Chondrocyte (in vitro differentiated cells): ENCODE data around the gene SEMA5A. TPM values are rescaled to one million over a fixed set of nuclear protein-coding genes. Genes with fewer than 3 reads are reported as not detected.
A peak's percentile ranks its signal among the peaks of the same experiment; 100 is the strongest.

Experiments
- DNase-seq: peaks from one replicate; pipeline ENCODE4 v3.0.0; 2021; ENCODE audit warnings: mixed read lengths, low spot score
- H3K27ac Mint-ChIP-seq: one replicate; pipeline ENCODE4 v1.8.0; 2021; ENCODE audit warnings: mild to moderate bottlenecking, moderate library complexity, mixed read lengths; ENCODE audit not compliant: unreplicated experiment
- H3K27me3 Mint-ChIP-seq: 2 replicates; pipeline ENCODE4 v1.8.0; 2021; ENCODE audit warnings: low read depth, mixed read lengths
- H3K36me3 Mint-ChIP-seq: 2 replicates; pipeline ENCODE4 v1.8.0; 2021; ENCODE audit warnings: low read depth, mixed read lengths
- H3K4me1 Mint-ChIP-seq: 2 replicates; pipeline ENCODE4 v1.8.0; 2021; ENCODE audit warnings: low read depth, mild to moderate bottlenecking, mixed read lengths
- H3K4me3 Mint-ChIP-seq: one replicate; pipeline ENCODE4 v1.8.0; 2021; ENCODE audit warnings: mild to moderate bottlenecking, moderate library complexity, mixed read lengths; ENCODE audit not compliant: unreplicated experiment
- H3K9me3 Mint-ChIP-seq: 2 replicates; pipeline ENCODE4 v1.8.0; 2021; ENCODE audit warnings: low read depth, mixed read lengths
- total RNA-seq: library from RNA; stranded (reverse); gene quantifications from 3 replicates; pipeline ENCODE4 v1.2.1, GENCODE V29; 2021
- TF ChIP-seq, protein P1 (sequence below): fragments of 200-600 bp; sonication (generic); IDR thresholded peaks from 2 replicates; pipeline ENCODE4 v1.5.0; 2021; ENCODE audit warnings: antibody characterized with exemption, mild to moderate bottlenecking, moderate library complexity

The SEMA5A gene
- total RNA-seq, 1 donor from 2014 or later: 249 TPM

DNA sequence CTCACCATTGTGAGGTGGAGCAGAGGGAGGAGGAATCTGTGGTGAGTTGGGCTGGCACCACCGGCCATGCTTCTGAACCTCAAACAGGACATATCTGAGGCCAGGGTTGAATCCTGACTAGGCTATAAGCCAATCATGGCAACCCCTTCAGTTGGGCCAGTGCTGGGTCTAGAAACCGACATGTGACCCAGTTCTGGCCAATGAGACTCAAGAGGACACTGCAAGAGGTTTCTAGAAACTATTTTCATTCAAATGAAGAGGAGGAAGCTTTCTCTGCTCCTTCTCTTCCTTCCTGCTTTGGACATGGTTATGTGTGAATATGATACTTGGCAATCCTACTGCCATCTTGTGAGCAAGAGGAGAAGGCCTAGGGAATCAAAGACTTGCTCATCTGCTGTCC is 417.7 kb downstream of the SEMA5A start:
- H3K27me3 Mint-ChIP-seq: no peaks in the 10 kb centered on the region
- no peak overlapping the region for H3K27ac Mint-ChIP-seq
- TF ChIP-seq, protein P1, sequence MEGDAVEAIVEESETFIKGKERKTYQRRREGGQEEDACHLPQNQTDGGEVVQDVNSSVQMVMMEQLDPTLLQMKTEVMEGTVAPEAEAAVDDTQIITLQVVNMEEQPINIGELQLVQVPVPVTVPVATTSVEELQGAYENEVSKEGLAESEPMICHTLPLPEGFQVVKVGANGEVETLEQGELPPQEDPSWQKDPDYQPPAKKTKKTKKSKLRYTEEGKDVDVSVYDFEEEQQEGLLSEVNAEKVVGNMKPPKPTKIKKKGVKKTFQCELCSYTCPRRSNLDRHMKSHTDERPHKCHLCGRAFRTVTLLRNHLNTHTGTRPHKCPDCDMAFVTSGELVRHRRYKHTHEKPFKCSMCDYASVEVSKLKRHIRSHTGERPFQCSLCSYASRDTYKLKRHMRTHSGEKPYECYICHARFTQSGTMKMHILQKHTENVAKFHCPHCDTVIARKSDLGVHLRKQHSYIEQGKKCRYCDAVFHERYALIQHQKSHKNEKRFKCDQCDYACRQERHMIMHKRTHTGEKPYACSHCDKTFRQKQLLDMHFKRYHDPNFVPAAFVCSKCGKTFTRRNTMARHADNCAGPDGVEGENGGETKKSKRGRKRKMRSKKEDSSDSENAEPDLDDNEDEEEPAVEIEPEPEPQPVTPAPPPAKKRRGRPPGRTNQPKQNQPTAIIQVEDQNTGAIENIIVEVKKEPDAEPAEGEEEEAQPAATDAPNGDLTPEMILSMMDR: no peak
- no peak overlapping the region for H3K4me3 Mint-ChIP-seq
- peaks cover 8% of the 10 kb centered on the region for H3K4me1 Mint-ChIP-seq
- DNase-seq: no peak
- no peaks in the 10 kb centered on the region for H3K9me3 Mint-ChIP-seq
- peaks cover 20% of the 10 kb centered on the region for H3K36me3 Mint-ChIP-seq

GRCh38 chr5:9126490-9126889 is 419.4 kb downstream of the SEMA5A start:
- H3K4me3 Mint-ChIP-seq: no peak overlapping the region
- peaks cover 25% of the 10 kb centered on the region for H3K36me3 Mint-ChIP-seq
- H3K9me3 Mint-ChIP-seq: no peaks in the 10 kb centered on the region
- TF ChIP-seq, protein P1: no peak
- H3K4me1 Mint-ChIP-seq: peaks cover 8% of the 10 kb centered on the region
- H3K27me3 Mint-ChIP-seq: no peaks in the 10 kb centered on the region
- no peak overlapping the region for H3K27ac Mint-ChIP-seq
- DNase-seq: no peak

GRCh38 chr5:9125852-9126251 is 420.0 kb downstream of the SEMA5A start:
- TF ChIP-seq, protein P1: no peak
- DNase-seq: no peak
- H3K4me1 Mint-ChIP-seq: peaks cover 8% of the 10 kb centered on the region
- H3K27me3 Mint-ChIP-seq: no peaks in the 10 kb centered on the region
- H3K9me3 Mint-ChIP-seq: no peaks in the 10 kb centered on the region
- peaks cover 26% of the 10 kb centered on the region for H3K36me3 Mint-ChIP-seq
- H3K4me3 Mint-ChIP-seq: no peak overlapping the region
- no peak overlapping the region for H3K27ac Mint-ChIP-seq

DNA sequence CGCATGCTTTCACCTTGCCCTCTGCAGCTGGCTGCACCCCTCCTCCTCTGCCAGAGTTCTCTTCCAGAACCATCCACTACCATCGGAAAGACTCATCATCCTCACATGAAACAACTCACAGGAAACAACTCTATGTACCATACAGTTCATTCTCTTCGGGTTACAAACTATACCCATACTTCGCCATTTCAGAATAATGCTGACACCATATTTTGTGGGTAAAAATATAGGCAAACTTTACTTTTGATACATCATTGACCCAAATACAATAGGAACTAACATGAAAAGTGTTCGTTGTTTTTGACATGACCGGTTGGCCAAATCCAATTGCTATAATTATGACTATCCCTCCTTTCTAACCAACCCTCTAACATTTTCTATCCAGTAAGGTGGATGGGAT is 421.0 kb downstream of the SEMA5A start:
- DNase-seq: no peak
- TF ChIP-seq, protein P1: no peak
- H3K4me3 Mint-ChIP-seq: no peak overlapping the region

GRCh38 chr5:9124071-9124470 is 421.8 kb downstream of the SEMA5A start:
- no peak for DNase-seq
- peaks cover 26% of the 10 kb centered on the region for H3K36me3 Mint-ChIP-seq
- no peaks in the 10 kb centered on the region for H3K27me3 Mint-ChIP-seq
- peaks cover 8% of the 10 kb centered on the region for H3K4me1 Mint-ChIP-seq
- H3K4me3 Mint-ChIP-seq: no peak overlapping the region
- peak overlapping the region; percentile 24 for H3K27ac Mint-ChIP-seq
- H3K9me3 Mint-ChIP-seq: no peaks in the 10 kb centered on the region
- TF ChIP-seq, protein P1: no peak

More for the DNA sequence above, 421.0 kb downstream of the SEMA5A start:
- Mint-ChIP-seq H3K27me3 (no peaks in the 10 kb centered on the region), H3K27ac (no peak overlapping the region), H3K9me3 (no peaks in the 10 kb centered on the region), H3K4me1 (peaks cover 8% of the 10 kb centered on the region), H3K36me3 (peaks cover 26% of the 10 kb centered on the region)
